Neuron (in vitro differentiated cells): ENCODE results near the gene BICC1.
A peak's percentile ranks its signal among the peaks of the same experiment; 100 is the strongest.

Source experiments
- H2AFZ ChIP-seq: one replicate; pipeline ENCODE4 v1.6.1; 2013; ENCODE audit warnings: low read depth, mild to moderate bottlenecking, inconsistent platforms, low read length, moderate library complexity
- H3K27me3 ChIP-seq: one replicate; pipeline ENCODE4 v1.6.1; 2013; ENCODE audit warnings: low read length; ENCODE audit not compliant: insufficient read depth
- H3K36me3 ChIP-seq: one replicate; pipeline ENCODE4 v1.6.1; 2013; ENCODE audit warnings: low read length; ENCODE audit not compliant: insufficient read depth
- H3K4me1 ChIP-seq: one replicate; pipeline ENCODE4 v1.6.1; 2013; ENCODE audit warnings: low read length; ENCODE audit not compliant: insufficient read depth
- H3K4me3 ChIP-seq: 2 replicates; pipeline ENCODE4 v1.5.1; 2013; ENCODE audit warnings: mild to moderate bottlenecking, low read length, moderate library complexity
- H3K9me3 ChIP-seq: one replicate; pipeline ENCODE4 v1.6.1; 2013; ENCODE audit warnings: low read length

Gene BICC1

GRCh38 chr10:58796242-58796641, 283.6 kb downstream of the BICC1 start:
- no peaks in the 10 kb centered on the region for H3K9me3 ChIP-seq
- peak overlapping the region; percentile 62 for H2AFZ ChIP-seq
- no peaks in the 10 kb centered on the region for H3K27me3 ChIP-seq
- H3K4me3 ChIP-seq = peak overlapping the region; percentile 26
- peaks cover 27% of the 10 kb centered on the region for H3K4me1 ChIP-seq
- no peaks in the 10 kb centered on the region for H3K36me3 ChIP-seq

DNA sequence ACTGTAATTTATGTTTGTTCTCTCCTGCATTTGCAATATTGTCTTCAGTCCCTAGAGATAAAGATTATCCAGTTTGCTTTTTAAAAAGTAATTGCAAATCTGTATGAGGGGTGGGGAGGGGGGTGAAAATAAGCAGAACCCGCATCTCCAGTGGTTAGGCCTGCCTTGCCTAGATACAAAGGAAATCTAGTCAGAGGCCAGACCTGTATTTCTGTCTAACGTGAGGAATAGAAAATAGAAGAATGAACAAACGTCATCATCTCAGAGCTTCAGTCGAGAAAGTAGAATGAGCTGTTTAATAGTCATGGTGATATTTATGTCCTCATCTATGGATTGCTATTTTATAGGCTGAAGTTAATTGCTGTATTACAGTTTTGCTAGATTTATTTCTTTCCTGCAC, 284.2 kb downstream of the BICC1 start:
- Histone ChIP-seq H3K4me1 (peaks cover 27% of the 10 kb centered on the region), H2AFZ (peak overlapping the region; percentile 62), H3K9me3 (no peaks in the 10 kb centered on the region), H3K27me3 (no peaks in the 10 kb centered on the region), H3K4me3 (peak overlapping the region; percentile 26), H3K36me3 (no peaks in the 10 kb centered on the region)

DNA sequence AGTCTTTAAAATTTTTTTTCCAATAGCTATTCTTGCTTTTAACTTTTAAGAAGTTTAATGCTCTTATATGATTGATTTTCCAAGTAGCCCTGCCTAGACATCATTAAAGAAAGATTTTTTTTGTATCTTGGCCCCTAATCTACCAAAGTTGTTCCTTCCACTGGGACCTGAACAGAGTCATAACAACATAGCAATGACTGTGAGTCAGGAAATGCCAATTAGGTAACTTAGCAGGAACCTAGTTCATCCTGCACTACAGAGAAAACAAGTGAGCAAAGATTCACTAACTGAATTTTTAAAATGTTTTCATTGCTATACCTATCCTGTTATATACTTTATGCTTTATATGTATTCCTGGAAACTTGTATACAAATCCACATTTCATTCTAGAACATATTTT, 284.7 kb downstream of the BICC1 start:
- Histone ChIP-seq H3K4me3 (no peak overlapping the region), H3K4me1 (peaks cover 27% of the 10 kb centered on the region), H2AFZ (peak overlapping the region; percentile 62), H3K27me3 (no peaks in the 10 kb centered on the region), H3K36me3 (no peaks in the 10 kb centered on the region), H3K9me3 (no peaks in the 10 kb centered on the region)

GRCh38 chr10:58802047-58802446, 289.4 kb downstream of the BICC1 start:
- Histone ChIP-seq H2AFZ (no peak overlapping the region), H3K9me3 (no peaks in the 10 kb centered on the region), H3K27me3 (no peaks in the 10 kb centered on the region), H3K36me3 (no peaks in the 10 kb centered on the region), H3K4me1 (peaks cover 10% of the 10 kb centered on the region), H3K4me3 (no peak overlapping the region)

- Histone ChIP-seq H2AFZ (no peak overlapping the region), H3K4me1 (no peaks in the 10 kb centered on the region), H3K9me3 (no peaks in the 10 kb centered on the region), H3K27me3 (no peaks in the 10 kb centered on the region), H3K4me3 (no peak overlapping the region), H3K36me3 (no peaks in the 10 kb centered on the region)
Measured at GRCh38 chr10:58806323-58806722, 293.7 kb downstream of the BICC1 start.

DNA sequence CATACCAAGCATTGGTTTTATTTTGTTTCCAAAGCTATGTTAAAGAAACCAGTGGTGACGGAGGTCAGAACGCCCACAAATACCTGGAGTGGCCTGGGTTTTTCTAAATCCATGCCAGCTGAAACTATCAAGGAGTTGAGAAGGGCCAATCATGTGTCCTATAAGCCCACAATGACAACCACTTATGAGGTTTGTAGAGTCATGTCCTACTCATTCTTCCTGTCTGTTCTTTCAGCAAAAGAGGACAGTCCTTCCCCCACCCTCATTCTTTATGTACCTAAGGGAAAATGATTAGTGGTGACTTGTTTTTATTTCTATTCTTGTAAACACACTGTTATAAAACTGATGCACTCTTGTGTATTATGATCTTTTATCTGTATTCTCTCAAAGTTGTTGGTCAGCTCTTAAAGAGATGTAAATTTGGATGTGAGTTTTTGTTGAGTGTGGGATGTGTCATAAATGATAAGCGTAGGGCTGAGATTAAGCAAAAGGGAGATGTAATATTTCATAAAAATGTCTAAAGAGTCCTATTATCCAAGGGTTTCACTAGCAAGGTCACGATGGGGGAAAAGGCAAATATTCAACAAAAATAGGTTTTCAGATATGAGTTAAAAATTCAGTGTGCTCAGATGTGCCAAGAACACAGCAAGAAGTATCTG, 294.4 kb downstream of the BICC1 start:
- Histone ChIP-seq H3K27me3 (no peaks in the 10 kb centered on the region), H3K4me3 (no peak overlapping the region), H3K36me3 (no peaks in the 10 kb centered on the region), H3K4me1 (no peaks in the 10 kb centered on the region), H3K9me3 (no peaks in the 10 kb centered on the region), H2AFZ (no peak overlapping the region)

- Histone ChIP-seq H2AFZ (no peak overlapping the region), H3K4me1 (no peaks in the 10 kb centered on the region), H3K27me3 (no peaks in the 10 kb centered on the region), H3K9me3 (no peaks in the 10 kb centered on the region), H3K36me3 (no peaks in the 10 kb centered on the region), H3K4me3 (no peak overlapping the region)
Measured at GRCh38 chr10:58807629-58808022, 295.0 kb downstream of the BICC1 start.

DNA sequence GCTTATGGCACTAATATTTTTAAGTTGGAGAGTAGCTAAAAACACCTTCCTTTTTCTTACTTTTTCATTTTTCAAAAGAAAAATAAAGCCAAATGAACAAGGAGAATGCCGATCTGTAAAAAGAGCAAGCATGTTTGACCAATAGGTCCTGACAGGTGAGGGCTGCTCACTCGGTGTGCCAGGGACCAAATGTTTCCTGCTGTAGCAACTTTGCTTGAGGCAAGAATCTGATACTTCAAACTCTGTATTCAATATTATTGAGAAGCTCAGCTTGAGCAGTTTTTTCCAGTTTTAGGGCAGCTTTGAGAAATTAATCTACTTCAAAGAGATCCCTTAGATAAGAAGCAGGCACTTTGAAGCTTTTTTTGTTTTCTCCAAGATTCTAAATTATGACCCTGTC, 298.1 kb downstream of the BICC1 start:
- Histone ChIP-seq H3K27me3 (no peaks in the 10 kb centered on the region), H3K36me3 (no peaks in the 10 kb centered on the region), H2AFZ (no peak overlapping the region), H3K4me1 (no peaks in the 10 kb centered on the region), H3K4me3 (no peak overlapping the region), H3K9me3 (no peaks in the 10 kb centered on the region)

DNA sequence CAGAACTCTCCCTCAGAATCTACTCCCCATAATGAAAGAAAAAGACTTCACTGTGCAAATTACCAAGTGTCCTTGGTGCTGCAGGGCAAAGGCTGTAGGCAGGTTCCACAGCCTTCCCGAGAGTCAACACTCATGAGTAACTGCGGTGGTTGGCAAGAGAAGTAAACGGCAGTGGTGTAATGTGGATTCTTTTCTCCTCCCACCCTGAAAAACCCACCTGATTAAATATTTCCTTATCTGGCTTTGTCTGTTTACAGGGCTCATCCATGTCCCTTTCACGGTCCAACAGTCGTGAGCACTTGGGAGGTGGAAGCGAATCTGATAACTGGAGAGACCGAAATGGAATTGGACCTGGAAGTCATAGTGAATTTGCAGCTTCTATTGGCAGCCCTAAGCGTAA, 300.9 kb downstream of the BICC1 start:
- no peak overlapping the region for H2AFZ ChIP-seq
- no peaks in the 10 kb centered on the region for H3K36me3 ChIP-seq
- H3K4me1 ChIP-seq = peaks cover 20% of the 10 kb centered on the region
- no peaks in the 10 kb centered on the region for H3K27me3 ChIP-seq
- no peak overlapping the region for H3K4me3 ChIP-seq
- no peaks in the 10 kb centered on the region for H3K9me3 ChIP-seq

DNA sequence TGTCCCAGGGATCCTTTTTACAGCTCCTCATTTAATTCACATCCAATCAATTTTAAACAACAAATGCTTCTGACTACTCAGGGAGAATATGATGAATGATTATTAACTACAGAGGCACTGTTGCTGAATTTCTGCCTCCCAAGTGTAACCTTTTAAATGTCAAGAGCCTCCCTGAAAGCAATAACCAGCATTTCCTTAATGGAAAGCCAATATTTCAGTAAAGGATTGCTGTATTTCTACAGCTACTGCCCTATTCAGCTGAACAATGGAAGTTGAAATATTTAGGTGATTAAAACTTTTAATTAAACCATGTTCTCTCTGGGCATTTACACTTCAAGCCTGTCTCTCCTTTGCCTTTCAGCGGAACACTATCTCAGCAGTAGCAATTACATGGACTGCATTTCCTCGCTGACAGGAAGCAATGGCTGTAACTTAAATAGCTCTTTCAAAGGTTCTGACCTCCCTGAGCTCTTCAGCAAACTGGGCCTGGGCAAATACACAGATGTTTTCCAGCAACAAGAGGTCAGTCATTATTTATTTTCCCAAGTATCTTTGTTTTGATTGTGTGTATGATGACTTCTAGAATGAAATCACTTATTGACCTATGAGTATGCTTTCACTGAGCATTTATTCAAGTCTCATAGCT, 304.7 kb downstream of the BICC1 start:
- Histone ChIP-seq H2AFZ (no peak overlapping the region), H3K9me3 (no peaks in the 10 kb centered on the region), H3K4me3 (no peak overlapping the region), H3K27me3 (no peaks in the 10 kb centered on the region), H3K36me3 (no peaks in the 10 kb centered on the region), H3K4me1 (peaks cover 23% of the 10 kb centered on the region)

- Histone ChIP-seq H2AFZ (no peak overlapping the region), H3K27me3 (no peaks in the 10 kb centered on the region), H3K9me3 (no peaks in the 10 kb centered on the region), H3K4me3 (no peak overlapping the region), H3K4me1 (peaks cover 23% of the 10 kb centered on the region), H3K36me3 (no peaks in the 10 kb centered on the region)
Measured at GRCh38 chr10:58818900-58819299, 306.2 kb downstream of the BICC1 start.

GRCh38 chr10:58820386-58820785, 307.7 kb downstream of the BICC1 start:
- H3K4me1 ChIP-seq = peaks cover 23% of the 10 kb centered on the region
- no peak overlapping the region for H3K4me3 ChIP-seq
- no peak overlapping the region for H2AFZ ChIP-seq
- no peaks in the 10 kb centered on the region for H3K36me3 ChIP-seq
- no peaks in the 10 kb centered on the region for H3K9me3 ChIP-seq
- no peaks in the 10 kb centered on the region for H3K27me3 ChIP-seq

DNA sequence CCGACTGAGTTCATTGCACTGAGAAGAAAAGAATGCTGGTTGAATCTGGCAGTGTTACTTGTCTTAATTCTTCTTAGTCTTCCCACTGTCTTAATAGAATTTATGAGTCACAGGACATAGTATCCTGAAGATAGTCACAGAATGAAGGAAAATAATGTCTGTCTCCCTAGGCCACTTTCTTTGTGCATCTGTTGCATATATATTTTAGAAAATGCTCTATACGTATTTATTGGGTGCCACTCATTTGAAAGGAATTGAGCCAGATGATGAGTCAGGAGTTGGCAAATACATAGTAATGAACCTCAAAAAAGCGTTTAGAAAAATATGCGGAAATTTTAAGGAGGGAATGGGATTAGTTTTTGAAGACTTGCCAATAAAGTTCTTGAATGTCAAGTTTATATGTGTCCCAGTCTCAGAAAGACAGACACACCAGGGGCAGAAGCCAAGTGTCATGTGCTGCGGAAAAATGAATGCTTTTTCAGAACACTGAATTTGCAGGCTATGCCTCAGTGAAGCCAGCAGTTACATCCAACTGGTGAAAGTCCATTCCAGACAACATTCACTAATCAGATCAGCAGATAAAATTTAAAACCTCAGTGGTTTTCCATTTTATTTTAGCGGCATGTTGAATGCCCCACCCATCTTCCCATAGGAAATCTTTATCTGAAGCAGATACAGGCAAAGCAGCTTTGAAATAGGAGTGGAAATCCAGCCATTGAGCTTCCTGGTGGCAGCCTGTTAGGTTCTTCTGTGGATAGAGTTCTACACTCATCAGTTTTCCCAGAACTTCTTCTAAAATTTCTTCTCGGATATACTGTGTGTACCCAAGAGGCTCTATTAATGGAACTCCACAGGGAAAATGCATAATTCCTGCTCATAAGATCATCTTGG, 308.4 kb downstream of the BICC1 start:
- no peak overlapping the region for H3K4me3 ChIP-seq
- no peaks in the 10 kb centered on the region for H3K36me3 ChIP-seq
- no peaks in the 10 kb centered on the region for H3K27me3 ChIP-seq
- H2AFZ ChIP-seq = no peak overlapping the region
- H3K9me3 ChIP-seq = no peaks in the 10 kb centered on the region
- H3K4me1 ChIP-seq = peaks cover 23% of the 10 kb centered on the region
